Muscle layer of duodenum (tissue), 2 donors: ENCODE results near the gene BTN3A1.

ENCODE experiments used
- H3K27ac ChIP-seq: one replicate; pipeline ENCODE4 v1.7.0; 2013; ENCODE audit warnings: mild to moderate bottlenecking, low read length
- H3K27me3 ChIP-seq: one replicate; pipeline ENCODE4 v1.7.0; 2013; ENCODE audit warnings: low read depth, mild to moderate bottlenecking, control low read depth, low read length
- H3K36me3 ChIP-seq, 2 donors: one replicate each; pipeline ENCODE4 v1.7.0; 2013; ENCODE audit warnings: low read length in 2 of 2, control low read depth in 1 of 2, mild to moderate bottlenecking in 1 of 2; ENCODE audit not compliant: insufficient read depth in 2 of 2, control insufficient read depth in 1 of 2
- H3K4me1 ChIP-seq, 2 donors: one replicate each; pipeline ENCODE4 v1.7.0; 2013; ENCODE audit warnings: low read length in 2 of 2, mild to moderate bottlenecking in 2 of 2, control low read depth in 1 of 2, moderate library complexity in 1 of 2; ENCODE audit not compliant: insufficient read depth in 2 of 2, control insufficient read depth in 1 of 2
- H3K4me3 ChIP-seq, 2 donors: one replicate each; pipeline ENCODE4 v1.7.0; 2013; ENCODE audit warnings: low read length in 2 of 2, low read depth in 1 of 2, mild to moderate bottlenecking in 1 of 2
- H3K9me3 ChIP-seq, 2 donors: one replicate each; pipeline ENCODE4 v1.7.0; 2013; ENCODE audit warnings: low read length in 2 of 2, control low read depth in 1 of 2, mild to moderate bottlenecking in 1 of 2; ENCODE audit not compliant: control insufficient read depth in 1 of 2
- donor health status: healthy.

Gene BTN3A1

DNA sequence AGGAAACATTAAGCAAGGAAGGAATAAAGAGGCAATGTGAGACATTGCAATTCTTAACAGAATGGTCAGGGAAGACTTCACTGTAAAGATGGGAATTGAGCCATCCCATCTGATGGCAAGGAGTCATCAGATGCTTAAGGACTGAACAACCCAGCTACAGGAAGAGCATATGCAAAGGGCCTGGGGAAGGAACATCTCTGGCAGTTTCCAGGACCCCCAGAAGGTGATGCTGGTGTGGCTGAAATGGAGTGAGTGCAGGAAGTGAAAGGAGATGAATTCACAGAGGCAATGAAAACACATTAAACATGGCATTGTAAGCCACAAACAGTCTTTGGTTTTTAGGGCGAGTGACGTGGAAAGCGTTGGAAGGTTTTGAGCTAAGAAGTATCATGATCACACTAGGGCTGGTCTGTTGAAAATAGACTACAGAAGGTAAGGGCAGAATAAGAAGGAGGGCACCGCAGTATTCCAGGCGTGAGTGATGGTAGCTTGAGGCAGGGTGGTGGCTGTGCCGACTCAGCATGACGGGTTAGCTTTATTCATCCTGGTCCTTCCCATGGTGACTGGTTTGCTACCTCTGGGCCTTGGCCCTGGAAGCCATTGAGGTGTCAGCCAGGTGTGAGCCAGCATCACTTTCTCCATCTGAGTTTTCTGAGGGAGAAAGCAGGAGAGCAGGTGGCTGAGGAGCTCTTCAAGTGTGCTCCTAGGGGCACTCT, 62.5 kb downstream of the BTN3A1 start:
- Histone ChIP-seq H3K9me3 (no peaks in the 10 kb centered on the region), H3K4me1 (peaks cover 6 to 22% of the 10 kb centered on the region in 2 donors), H3K36me3 (peaks cover 71 to 77% of the 10 kb centered on the region in 2 donors), H3K27ac (no peak overlapping the region), H3K27me3 (no peaks in the 10 kb centered on the region), H3K4me3 (no peak overlapping the region)
